Neural cell (in vitro differentiated cells): ENCODE results near the gene PEAR1. TPM values are rescaled to one million over a fixed set of nuclear protein-coding genes. Genes with fewer than 3 reads are reported as not detected.

Experiments
- H2AFZ ChIP-seq: fragments of 200-600, 300-800 bp; sonication (generic), shearing (Covaris generic); 2 replicates; pipeline ENCODE4 v1.6.0; 2014; ENCODE audit warnings: low read depth, mild to moderate bottlenecking, antibody characterized with exemption, low read length, moderate library complexity
- H3F3A ChIP-seq: fragments of 200-600 bp; shearing (Covaris generic); 2 replicates; pipeline ENCODE4 v1.6.1; 2016; ENCODE audit warnings: mild to moderate bottlenecking, moderate library complexity, mixed read lengths, antibody characterized with exemption, low read length; ENCODE audit not compliant: insufficient read depth, poor library complexity, severe bottlenecking
- H3K27ac ChIP-seq: fragments of 200-600, 300-800 bp; sonication (generic), shearing (Covaris generic); 2 replicates; pipeline ENCODE4 v1.5.1; 2014; ENCODE audit warnings: mild to moderate bottlenecking, low read length, moderate library complexity
- H3K27me3 ChIP-seq: fragments of 300-800, 200-600 bp; sonication (generic), shearing (Covaris generic); 2 replicates; pipeline ENCODE4 v1.6.0; 2014; ENCODE audit warnings: mild to moderate bottlenecking, low read depth, low read length, moderate library complexity; ENCODE audit not compliant: insufficient read depth
- H3K36me3 ChIP-seq: fragments of 300-800, 200-600 bp; sonication (generic), shearing (Covaris generic); 2 replicates; pipeline ENCODE4 v1.5.1; 2014; ENCODE audit warnings: mild to moderate bottlenecking, antibody characterized with exemption, low read length, moderate library complexity; ENCODE audit not compliant: insufficient read depth
- H3K4me2 ChIP-seq: fragments of 300-800, 200-600 bp; sonication (generic), shearing (Covaris generic); 2 replicates; pipeline ENCODE4 v1.6.0; 2014; ENCODE audit warnings: mild to moderate bottlenecking, low read length
- H3K4me3 ChIP-seq: fragments of 300-800, 200-600 bp; sonication (generic), shearing (Covaris generic); 2 replicates; pipeline ENCODE4 v1.5.1; 2014; ENCODE audit warnings: mild to moderate bottlenecking, low read length, moderate library complexity
- H3K79me2 ChIP-seq: fragments of 200-600 bp; shearing (Covaris generic); replicated peaks from 2 replicates; pipeline ENCODE4 v1.6.0; 2014; ENCODE audit warnings: mild to moderate bottlenecking, low read length, moderate library complexity; ENCODE audit not compliant: insufficient read depth
- H3K9ac ChIP-seq: fragments of 300-800, 200-600 bp; sonication (generic), shearing (Covaris generic); 2 replicates; pipeline ENCODE4 v1.6.1; 2016; ENCODE audit warnings: mild to moderate bottlenecking, low read length, mixed read lengths
- H3K9me2 ChIP-seq: fragments of 200-600 bp; shearing (Covaris generic); 2 replicates; pipeline ENCODE4 v1.6.1; 2016; ENCODE audit warnings: mild to moderate bottlenecking, low read length, mixed read lengths; ENCODE audit not compliant: insufficient read depth
- H3K9me3 ChIP-seq: fragments of 200-600, 300-800 bp; sonication (generic), shearing (Covaris generic); 2 replicates; pipeline ENCODE4 v1.6.1; 2016; ENCODE audit warnings: mild to moderate bottlenecking, mixed run types, low read length, moderate library complexity, mixed read lengths
- H4K20me1 ChIP-seq: fragments of 200-600 bp; shearing (Covaris generic); 2 replicates; pipeline ENCODE4 v1.6.1; 2016; ENCODE audit warnings: mild to moderate bottlenecking, mixed run types; ENCODE audit not compliant: insufficient read depth
- EP300 ChIP-seq: fragments of 450-650 bp; conservative IDR thresholded peaks from 2 replicates; pipeline ENCODE4 v1.6.1; 2014; ENCODE audit warnings: antibody characterized with exemption, mild to moderate bottlenecking, moderate library complexity; ENCODE audit not compliant: poor library complexity, severe bottlenecking
- EZH2 ChIP-seq: fragments of 200-600, 300-800 bp; shearing (Covaris generic), sonication (generic); IDR thresholded peaks from 2 replicates; pipeline ENCODE4 v1.6.1; 2014; ENCODE audit warnings: antibody characterized with exemption, low read length, borderline replicate concordance, mild to moderate bottlenecking; ENCODE audit not compliant: insufficient read depth, poor library complexity, severe bottlenecking
- MXI1 ChIP-seq: fragments of 450-650 bp; conservative IDR thresholded peaks from 2 replicates; pipeline ENCODE4 v1.6.1; 2014; ENCODE audit warnings: antibody characterized with exemption, mild to moderate bottlenecking; ENCODE audit not compliant: poor library complexity, severe bottlenecking
- POLR2AphosphoS5 ChIP-seq: IDR thresholded peaks from 2 replicates; pipeline ENCODE4 v1.6.1; 2012
- RAD21 ChIP-seq: fragments of 450-650 bp; conservative IDR thresholded peaks from 2 replicates; pipeline ENCODE4 v1.6.1; 2014; ENCODE audit warnings: antibody characterized with exemption, mild to moderate bottlenecking, moderate library complexity
- REST ChIP-seq: IDR thresholded peaks from 2 replicates; pipeline ENCODE4 v1.6.1; 2012; ENCODE audit warnings: borderline replicate concordance
- SMC3 ChIP-seq: fragments of 450-650 bp; conservative IDR thresholded peaks from 2 replicates; pipeline ENCODE4 v1.6.1; 2014; ENCODE audit warnings: antibody characterized with exemption, mild to moderate bottlenecking, moderate library complexity; ENCODE audit not compliant: poor library complexity
- TAF1 ChIP-seq: IDR thresholded peaks from 2 replicates; pipeline ENCODE4 v1.6.1; 2012; ENCODE audit warnings: low read depth
- polyA plus RNA-seq: library from polyadenylated mRNA; depleted of rRNA; stranded (reverse); fragments of >200 nt; gene quantifications from 2 replicates; pipeline ENCODE4 v1.2.3, GENCODE V29; 2014
- TF ChIP-seq, protein P1 (sequence below): fragments of 450-650 bp; IDR thresholded peaks from 2 replicates; pipeline ENCODE4 v1.5.1; 2014; ENCODE audit warnings: antibody characterized with exemption, mild to moderate bottlenecking, moderate library complexity; ENCODE audit not compliant: poor library complexity, severe bottlenecking

PEAR1 gene
- polyA plus RNA-seq, 1 donor from 2014 or later: not detected

DNA sequence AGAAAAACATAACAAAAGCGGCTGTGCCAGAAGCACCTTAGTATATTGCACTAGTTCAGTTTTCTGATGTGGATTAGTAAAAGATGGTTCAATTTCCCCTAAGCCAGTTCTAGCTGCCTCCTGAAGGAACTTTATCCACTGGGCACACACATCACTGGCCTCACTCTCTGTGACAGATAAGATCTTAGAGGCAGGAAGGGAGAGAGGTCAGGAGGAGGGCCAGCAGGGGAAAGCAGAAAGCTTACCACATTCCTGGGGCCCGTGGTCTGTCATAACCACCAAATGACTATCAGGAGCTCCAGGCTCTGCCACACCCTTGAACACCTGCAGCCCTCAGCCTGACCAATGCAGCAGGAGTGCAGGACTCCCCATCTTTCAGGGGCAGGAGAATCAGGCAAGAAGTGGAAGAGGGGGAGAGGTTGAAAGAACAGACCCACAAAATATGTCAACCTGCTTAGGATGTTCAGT, 64.8 kb downstream of the PEAR1 start:
- no peak overlapping the region for H2AFZ ChIP-seq
- H4K20me1 ChIP-seq: no peaks in the 10 kb centered on the region
- no peaks in the 10 kb centered on the region for H3K79me2 ChIP-seq
- no peak overlapping the region for H3K9ac ChIP-seq
- H3K4me2 ChIP-seq: no peak overlapping the region
- no peak overlapping the region for H3K27ac ChIP-seq
- no peaks in the 10 kb centered on the region for H3K36me3 ChIP-seq
- TF ChIP-seq POLR2AphosphoS5 (no peak), SMC3 (no peak), MXI1 (no peak), REST (no peak), RAD21 (no peak), EZH2 (no peak), EP300 (no peak)
- TF ChIP-seq, protein P1, sequence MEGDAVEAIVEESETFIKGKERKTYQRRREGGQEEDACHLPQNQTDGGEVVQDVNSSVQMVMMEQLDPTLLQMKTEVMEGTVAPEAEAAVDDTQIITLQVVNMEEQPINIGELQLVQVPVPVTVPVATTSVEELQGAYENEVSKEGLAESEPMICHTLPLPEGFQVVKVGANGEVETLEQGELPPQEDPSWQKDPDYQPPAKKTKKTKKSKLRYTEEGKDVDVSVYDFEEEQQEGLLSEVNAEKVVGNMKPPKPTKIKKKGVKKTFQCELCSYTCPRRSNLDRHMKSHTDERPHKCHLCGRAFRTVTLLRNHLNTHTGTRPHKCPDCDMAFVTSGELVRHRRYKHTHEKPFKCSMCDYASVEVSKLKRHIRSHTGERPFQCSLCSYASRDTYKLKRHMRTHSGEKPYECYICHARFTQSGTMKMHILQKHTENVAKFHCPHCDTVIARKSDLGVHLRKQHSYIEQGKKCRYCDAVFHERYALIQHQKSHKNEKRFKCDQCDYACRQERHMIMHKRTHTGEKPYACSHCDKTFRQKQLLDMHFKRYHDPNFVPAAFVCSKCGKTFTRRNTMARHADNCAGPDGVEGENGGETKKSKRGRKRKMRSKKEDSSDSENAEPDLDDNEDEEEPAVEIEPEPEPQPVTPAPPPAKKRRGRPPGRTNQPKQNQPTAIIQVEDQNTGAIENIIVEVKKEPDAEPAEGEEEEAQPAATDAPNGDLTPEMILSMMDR: no peak
- H3K9me2 ChIP-seq: no peaks in the 10 kb centered on the region
- no peak overlapping the region for H3K4me3 ChIP-seq
- H3K9me3 ChIP-seq: no peaks in the 10 kb centered on the region
- no peaks in the 10 kb centered on the region for H3K27me3 ChIP-seq
- H3F3A ChIP-seq: no peaks in the 10 kb centered on the region

- H3K4me2 ChIP-seq: no peak overlapping the region
- H3K36me3 ChIP-seq: no peaks in the 10 kb centered on the region
- H4K20me1 ChIP-seq: no peaks in the 10 kb centered on the region
- H3K79me2 ChIP-seq: no peaks in the 10 kb centered on the region
- no peak overlapping the region for H2AFZ ChIP-seq
- no peak overlapping the region for H3K4me3 ChIP-seq
- no peak overlapping the region for H3K27ac ChIP-seq
- H3K9me3 ChIP-seq: no peaks in the 10 kb centered on the region
- H3K9ac ChIP-seq: no peak overlapping the region
- H3F3A ChIP-seq: no peaks in the 10 kb centered on the region
- TF ChIP-seq REST: no peak
- TF ChIP-seq, protein P1: no peak
- TF ChIP-seq RAD21: no peak
- TF ChIP-seq EZH2: no peak
- TF ChIP-seq SMC3: no peak
- no peak for TF ChIP-seq POLR2AphosphoS5
- no peak for TF ChIP-seq MXI1
- no peak for TF ChIP-seq EP300
- no peak for TF ChIP-seq TAF1
- no peaks in the 10 kb centered on the region for H3K27me3 ChIP-seq
- no peaks in the 10 kb centered on the region for H3K9me2 ChIP-seq
Observed at GRCh38 chr1:156959414-156959813, 65.9 kb downstream of the PEAR1 start.
